ENCODE results near the gene SLC27A3. TPM values are rescaled to one million over a fixed set of nuclear protein-coding genes. Genes with fewer than 3 reads are reported as not detected.
"Not testable (repeated sequence)": the region's sequence is repeated elsewhere in the genome, so short reads cannot be mapped to it uniquely, and the experiment has no call there.

SLC27A3 gene
- polyA plus RNA-seq, 3 donors from 2014 or later = 38.3 to 89.0 (median 54.3) TPM

DNA sequence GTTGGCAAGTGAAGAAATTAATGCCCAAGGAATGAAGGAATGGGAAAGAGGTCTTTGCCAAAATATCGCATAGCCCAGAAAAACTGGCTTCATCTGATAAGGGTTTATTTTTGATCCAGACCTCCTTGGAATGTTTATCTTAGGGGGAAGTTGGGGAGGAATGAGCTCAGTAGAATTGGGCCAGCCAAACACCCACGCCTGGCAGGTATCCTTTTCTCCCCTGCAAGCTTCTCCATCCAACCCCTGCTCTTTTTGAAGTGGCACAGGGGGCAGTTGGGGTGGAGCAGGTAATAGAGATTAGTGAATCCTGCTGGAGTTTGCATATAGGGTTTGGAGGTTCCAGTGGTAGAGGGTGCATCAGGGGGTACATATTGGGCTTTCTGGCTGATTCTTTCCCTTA is 26.3 kb upstream of the SLC27A3 start:
- peak overlapping the region in 2 of 6 donors; percentile 59 to 64 for H3K27ac Mint-ChIP-seq
- peaks cover 38 to 61% (median 46%) of the 10 kb centered on the region in 3 donors for H3K36me3 Mint-ChIP-seq
- H3K27me3 Mint-ChIP-seq (ENCODE audit: low read depth in 3 of 3) = peaks cover 0 to 2% (median 2%) of the 10 kb centered on the region in 3 donors
- DNase-seq = no peak
- no peak overlapping the region for H3K4me3 Mint-ChIP-seq
- no peaks in the 10 kb centered on the region for H3K9me3 Mint-ChIP-seq
- peaks cover 6 to 7% of the 10 kb centered on the region in 2 donors for H3K4me1 Mint-ChIP-seq

DNA sequence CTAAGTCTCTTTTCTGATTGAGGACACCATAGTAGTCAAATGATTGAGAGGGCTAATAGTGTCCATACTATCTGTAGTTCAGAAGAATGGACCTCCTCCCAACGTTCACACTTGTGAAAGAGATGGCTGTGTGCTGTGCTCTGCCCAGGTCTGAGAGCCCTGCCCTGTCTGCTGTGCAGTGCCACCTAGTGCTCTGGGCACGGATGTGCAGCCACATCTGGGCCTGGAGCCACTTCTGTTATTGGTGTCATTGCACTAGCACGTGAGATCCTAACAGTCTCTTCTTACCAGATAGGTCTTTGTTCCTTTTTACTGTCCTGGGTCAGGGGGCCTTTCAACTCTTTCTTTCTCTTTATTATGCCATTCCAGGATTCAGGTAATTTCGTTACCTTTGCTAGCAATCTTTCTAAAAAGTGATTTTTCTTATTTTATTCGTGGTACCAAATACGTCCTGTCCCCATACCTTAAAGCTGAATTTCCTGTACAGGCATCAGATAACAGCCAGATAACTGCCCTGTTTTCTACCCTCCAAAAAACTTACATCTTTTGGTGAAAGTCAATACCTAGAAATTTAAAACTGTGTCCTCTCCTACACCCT is 25.7 kb upstream of the SLC27A3 start:
- H3K9me3 Mint-ChIP-seq = no peaks in the 10 kb centered on the region
- no peak overlapping the region for H3K4me3 Mint-ChIP-seq
- H3K27ac Mint-ChIP-seq = peak overlapping the region in 5 of 6 donors; percentile 62 to 70 (median 65)
- peaks cover 36 to 60% (median 44%) of the 10 kb centered on the region in 3 donors for H3K36me3 Mint-ChIP-seq
- H3K4me1 Mint-ChIP-seq = peaks cover 6 to 7% of the 10 kb centered on the region in 2 donors
- DNase-seq = peak; percentile 64 to 69 (median 66)
- H3K27me3 Mint-ChIP-seq (ENCODE audit: low read depth in 3 of 3) = peaks cover 0 to 2% (median 2%) of the 10 kb centered on the region in 3 donors

DNA sequence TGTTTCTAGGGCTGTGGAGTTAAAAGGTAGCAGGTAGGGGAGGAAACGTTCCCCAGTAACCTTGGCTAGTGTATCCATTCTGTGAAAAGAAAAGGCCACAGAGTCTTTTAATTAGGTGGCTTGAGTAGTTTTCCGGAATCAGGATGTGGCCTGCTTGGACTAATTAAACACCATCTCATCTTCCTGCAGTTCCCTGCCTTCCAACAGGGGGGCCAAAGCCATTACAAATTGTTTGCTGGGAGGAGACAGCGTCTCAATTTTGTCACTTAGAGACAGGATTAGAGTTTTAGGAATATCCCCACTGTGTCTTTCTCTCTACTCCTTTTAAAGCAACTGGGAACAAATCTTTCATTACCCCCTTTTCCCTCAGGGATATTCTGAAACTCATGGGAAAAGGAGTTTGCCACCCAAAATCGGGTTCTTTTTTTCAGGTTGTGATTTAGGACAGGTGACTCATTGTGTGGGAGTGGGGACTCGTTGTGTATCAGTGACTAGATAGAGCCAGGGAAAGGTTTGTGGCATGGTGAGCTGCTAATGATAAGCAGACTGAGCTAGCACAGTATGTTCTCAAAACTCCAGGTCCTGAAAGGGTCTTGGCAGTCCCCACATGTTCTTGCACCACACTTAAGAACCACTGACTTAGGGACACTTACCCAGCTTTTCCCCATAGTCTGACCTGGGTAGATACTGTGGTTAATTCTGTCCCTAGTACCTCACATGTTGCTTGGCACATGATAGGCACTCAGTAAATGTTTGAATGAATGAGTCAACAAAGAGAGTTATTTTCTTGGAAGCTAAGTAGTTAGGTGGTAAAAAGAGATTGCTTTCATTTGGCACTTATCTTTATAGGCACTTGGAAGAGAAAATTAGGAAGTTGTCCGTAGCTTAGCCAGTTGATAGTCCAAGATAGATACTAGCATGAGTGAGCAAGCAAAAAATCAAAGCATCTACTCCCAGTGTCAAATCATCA is 24.9 kb upstream of the SLC27A3 start:
- DNase-seq = no peak
- no peak overlapping the region for H3K27ac Mint-ChIP-seq
- H3K4me3 Mint-ChIP-seq = no peak overlapping the region
- peaks cover 38 to 62% (median 47%) of the 10 kb centered on the region in 3 donors for H3K36me3 Mint-ChIP-seq
- H3K9me3 Mint-ChIP-seq = no peaks in the 10 kb centered on the region
- peaks cover 0 to 2% (median 2%) of the 10 kb centered on the region in 3 donors for H3K27me3 Mint-ChIP-seq (ENCODE audit: low read depth in 3 of 3)
- peaks cover 6 to 7% of the 10 kb centered on the region in 2 donors for H3K4me1 Mint-ChIP-seq

DNA sequence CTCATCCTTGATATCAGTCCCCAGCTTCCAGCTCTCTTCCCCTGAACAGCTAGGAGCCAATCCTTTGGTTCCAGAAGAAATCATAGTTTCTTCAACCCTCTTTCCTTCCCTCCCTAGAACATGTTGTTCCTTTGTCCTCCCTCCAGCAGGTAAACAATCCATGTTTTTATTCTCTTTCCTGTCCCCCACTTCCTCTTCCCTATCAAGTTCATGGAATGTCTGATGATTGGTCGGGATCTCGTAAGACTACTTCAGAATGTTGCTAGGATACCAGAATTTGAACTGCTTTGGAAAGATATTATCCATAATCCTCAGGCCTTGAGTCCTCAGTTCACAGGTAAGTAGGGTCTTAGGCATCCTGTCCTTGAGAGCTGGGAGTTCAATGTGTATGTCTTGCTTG is 23.1 kb upstream of the SLC27A3 start:
- no peaks in the 10 kb centered on the region for H3K9me3 Mint-ChIP-seq
- peaks cover 43 to 58% (median 46%) of the 10 kb centered on the region in 3 donors for H3K36me3 Mint-ChIP-seq
- H3K4me3 Mint-ChIP-seq = no peak overlapping the region
- DNase-seq = no peak
- H3K27me3 Mint-ChIP-seq (ENCODE audit: low read depth in 3 of 3) = peaks cover 0 to 2% (median 2%) of the 10 kb centered on the region in 3 donors
- H3K4me1 Mint-ChIP-seq = peaks cover 6 to 7% of the 10 kb centered on the region in 2 donors
- H3K27ac Mint-ChIP-seq = no peak overlapping the region

DNA sequence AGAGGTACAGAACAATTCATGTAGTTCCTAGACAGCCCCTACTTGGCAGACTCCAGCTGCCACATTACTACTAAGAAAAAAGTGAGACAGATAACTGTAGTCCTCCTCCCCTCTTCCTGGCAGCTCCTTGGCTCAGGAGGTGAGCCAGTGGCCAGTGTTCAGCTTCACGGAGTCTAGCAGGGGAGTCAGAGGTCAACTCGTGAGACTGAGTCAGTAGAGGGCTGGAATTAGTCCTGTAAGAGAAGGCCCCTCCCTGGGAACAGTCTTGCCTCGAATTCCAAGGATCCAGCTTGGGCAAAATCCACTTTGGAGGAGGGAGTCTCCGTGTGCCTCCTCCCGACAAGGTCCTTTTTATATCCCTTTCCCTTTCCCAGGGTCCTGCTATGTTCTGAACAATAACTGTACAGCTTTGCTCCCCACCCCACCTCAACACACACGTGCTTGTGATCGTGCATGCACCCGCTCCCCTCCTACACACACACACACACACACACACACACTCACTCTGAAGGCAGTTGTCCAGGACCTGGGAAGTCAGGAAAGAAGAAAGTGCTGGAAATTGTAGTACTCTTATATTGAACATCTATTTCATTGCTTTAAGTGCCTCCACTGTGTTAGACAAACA is 22.5 kb upstream of the SLC27A3 start:
- no peaks in the 10 kb centered on the region for H3K9me3 Mint-ChIP-seq
- peaks cover 41 to 60% (median 45%) of the 10 kb centered on the region in 3 donors for H3K36me3 Mint-ChIP-seq
- H3K4me3 Mint-ChIP-seq = no peak overlapping the region
- H3K27me3 Mint-ChIP-seq (ENCODE audit: low read depth in 3 of 3) = peaks cover 0 to 2% (median 2%) of the 10 kb centered on the region in 3 donors
- H3K27ac Mint-ChIP-seq = peak overlapping the region in 1 of 6 donors; percentile 65
- H3K4me1 Mint-ChIP-seq = peaks cover 6 to 7% of the 10 kb centered on the region in 2 donors
- DNase-seq = no peak

DNA sequence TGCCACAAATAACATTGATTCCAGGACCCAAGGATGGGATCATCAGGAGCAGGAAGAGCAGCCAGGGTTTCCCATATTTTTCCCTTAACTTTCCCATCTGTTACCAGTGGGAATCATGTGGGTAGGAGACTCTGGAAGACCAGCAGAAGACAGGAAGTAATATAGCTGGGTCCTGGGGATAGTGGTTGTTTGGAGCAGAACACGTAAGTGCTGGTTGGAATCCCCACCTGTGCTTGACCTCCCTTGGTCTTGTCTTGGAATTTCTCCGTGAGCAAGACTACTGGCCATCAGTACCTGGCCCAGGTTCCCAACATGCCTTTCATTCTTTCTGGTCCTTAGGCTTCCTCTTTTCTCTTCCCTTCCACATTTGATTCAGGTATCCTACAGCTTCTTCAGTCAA is 20.9 kb upstream of the SLC27A3 start:
- no peak overlapping the region for H3K27ac Mint-ChIP-seq
- H3K9me3 Mint-ChIP-seq = no peaks in the 10 kb centered on the region
- H3K4me3 Mint-ChIP-seq = no peak overlapping the region
- peaks cover 0 to 2% (median 2%) of the 10 kb centered on the region in 3 donors for H3K27me3 Mint-ChIP-seq (ENCODE audit: low read depth in 3 of 3)
- peaks cover 4 to 5% of the 10 kb centered on the region in 2 donors for H3K4me1 Mint-ChIP-seq
- DNase-seq = no peak
- peaks cover 31 to 60% (median 40%) of the 10 kb centered on the region in 3 donors for H3K36me3 Mint-ChIP-seq

DNA sequence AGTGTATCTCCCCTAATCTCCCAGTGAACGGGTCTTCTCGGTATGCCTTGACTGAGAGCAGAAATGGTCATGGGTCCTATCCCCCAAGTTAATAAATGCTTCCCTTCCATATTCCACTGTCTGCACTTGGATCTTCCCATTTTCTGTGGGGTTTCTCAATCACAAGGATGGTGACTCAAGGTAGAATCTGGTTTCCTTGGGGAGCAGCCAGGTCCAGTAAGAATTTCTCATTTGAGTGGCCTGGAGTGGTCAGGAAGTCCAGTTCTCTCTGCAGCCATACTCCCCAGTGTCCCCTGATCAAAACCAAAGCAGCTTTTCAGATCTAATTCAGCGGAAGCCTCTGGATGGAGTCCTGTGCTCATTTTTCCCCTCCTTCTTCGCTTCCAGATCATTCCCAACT is 14.8 kb upstream of the SLC27A3 start:
- Mint-ChIP-seq H3K4me3 (no peak overlapping the region), H3K4me1 (no peaks in the 10 kb centered on the region), H3K27ac (peak overlapping the region in 1 of 6 donors; percentile 74), H3K27me3 (ENCODE audit: low read depth in 3 of 3) (no peaks in the 10 kb centered on the region), H3K9me3 (no peaks in the 10 kb centered on the region), H3K36me3 (peaks cover 18 to 55% (median 33%) of the 10 kb centered on the region in 3 donors)
- DNase-seq = no peak

DNA sequence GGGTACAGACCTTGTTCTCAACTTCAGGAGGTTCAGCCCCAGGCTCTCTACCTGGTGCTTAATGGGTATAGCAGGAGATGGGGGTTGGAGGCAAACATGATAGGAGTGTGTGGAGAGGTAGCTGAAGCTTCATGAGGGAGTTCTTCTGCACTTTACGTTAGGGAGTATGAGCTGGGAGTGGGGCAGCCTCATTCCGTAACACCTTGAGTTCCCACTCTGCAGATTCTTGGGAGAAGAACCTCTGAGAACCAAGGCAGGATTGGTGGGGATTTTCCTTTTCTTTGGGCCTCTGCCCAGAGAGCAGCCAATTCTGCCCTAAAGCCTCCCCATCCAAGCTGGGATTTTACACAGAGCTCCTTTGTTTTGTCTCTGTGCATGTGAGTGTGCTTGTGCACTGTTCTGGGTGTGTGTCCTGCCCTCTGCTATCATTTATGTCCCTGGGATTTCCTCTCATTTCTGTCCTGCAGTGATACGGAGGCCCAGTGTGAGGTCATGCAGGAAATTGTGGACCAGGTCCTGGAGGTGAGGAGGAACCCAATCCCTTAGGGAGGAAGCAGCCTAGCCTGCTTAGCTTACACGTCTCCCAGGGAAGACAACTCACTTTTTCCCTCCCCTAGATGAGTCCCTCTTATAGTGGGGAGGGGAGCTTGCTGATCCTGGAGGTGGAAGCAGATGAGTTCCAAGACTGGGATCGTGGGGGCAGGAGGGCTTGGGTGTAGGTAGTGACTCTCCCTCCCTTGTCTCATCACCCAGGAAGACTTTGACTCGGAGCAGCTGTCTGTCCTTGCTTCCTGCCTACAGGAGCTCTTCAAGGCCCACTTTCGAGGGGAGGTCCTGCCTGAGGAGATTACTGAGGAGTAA is 11.6 kb upstream of the SLC27A3 start:
- no peaks in the 10 kb centered on the region for H3K9me3 Mint-ChIP-seq
- DNase-seq = no peak
- H3K27ac Mint-ChIP-seq = peak overlapping the region in 2 of 6 donors; percentile 14 to 58
- H3K27me3 Mint-ChIP-seq (ENCODE audit: low read depth in 3 of 3) = no peaks in the 10 kb centered on the region
- no peak overlapping the region for H3K4me3 Mint-ChIP-seq
- no peaks in the 10 kb centered on the region for H3K4me1 Mint-ChIP-seq
- peaks cover 27 to 52% (median 27%) of the 10 kb centered on the region in 3 donors for H3K36me3 Mint-ChIP-seq

DNA sequence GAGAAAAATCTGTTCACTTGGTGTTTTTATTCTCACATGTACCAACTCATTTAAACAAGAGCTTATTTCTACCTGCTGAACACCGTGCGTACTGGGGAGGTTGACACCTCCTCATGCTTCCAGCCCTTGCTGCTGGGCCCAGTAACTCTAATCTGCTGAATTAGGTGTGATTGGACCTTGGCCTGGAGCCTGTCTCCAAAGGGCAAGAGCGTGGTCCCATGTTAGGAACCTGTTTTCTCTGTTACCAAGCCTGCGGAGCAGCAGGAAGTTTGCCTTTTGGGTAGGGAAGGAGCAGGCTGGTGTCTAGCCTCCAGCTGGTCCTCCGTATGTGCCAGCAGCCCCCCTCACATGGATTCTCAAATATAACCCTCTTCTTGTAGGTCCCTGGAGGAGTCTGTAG is 10.9 kb upstream of the SLC27A3 start:
- Mint-ChIP-seq H3K9me3 (no peaks in the 10 kb centered on the region), H3K36me3 (peaks cover 27 to 56% (median 29%) of the 10 kb centered on the region in 3 donors), H3K27ac (peak overlapping the region in 1 of 6 donors; percentile 40)

DNA sequence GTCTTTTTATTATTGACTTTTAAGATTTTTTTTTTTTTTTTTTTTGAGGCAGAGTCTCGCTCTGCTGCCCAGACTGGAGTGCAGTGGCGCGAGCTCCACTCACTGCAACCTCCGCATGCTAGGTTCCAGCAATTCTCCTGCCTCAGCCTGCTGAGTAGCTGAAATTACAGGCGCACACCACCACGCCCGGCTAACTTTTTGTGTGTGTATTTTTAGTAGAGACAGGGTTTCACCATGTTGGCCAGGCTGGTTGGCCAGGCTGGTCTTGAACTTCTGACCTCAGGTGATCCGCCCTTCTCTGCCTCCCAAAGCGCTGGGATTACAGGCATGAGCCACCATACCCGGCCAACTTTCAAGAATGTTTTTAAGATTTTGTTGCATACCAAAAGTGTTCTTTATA is 8.5 kb upstream of the SLC27A3 start:
- H3K27me3 Mint-ChIP-seq (ENCODE audit: low read depth in 3 of 3); H3K9me3 Mint-ChIP-seq; H3K4me3 Mint-ChIP-seq; DNase-seq; H3K27ac Mint-ChIP-seq; H3K4me1 Mint-ChIP-seq: not testable (repeated sequence)
- peaks cover 20 to 48% (median 27%) of the 10 kb centered on the region in 3 donors for H3K36me3 Mint-ChIP-seq

More for the DNA sequence above, 10.9 kb upstream of the SLC27A3 start:
- no peak for DNase-seq
- H3K27me3 Mint-ChIP-seq (ENCODE audit: low read depth in 3 of 3) = no peaks in the 10 kb centered on the region
- H3K4me1 Mint-ChIP-seq = no peaks in the 10 kb centered on the region
- no peak overlapping the region for H3K4me3 Mint-ChIP-seq

DNA sequence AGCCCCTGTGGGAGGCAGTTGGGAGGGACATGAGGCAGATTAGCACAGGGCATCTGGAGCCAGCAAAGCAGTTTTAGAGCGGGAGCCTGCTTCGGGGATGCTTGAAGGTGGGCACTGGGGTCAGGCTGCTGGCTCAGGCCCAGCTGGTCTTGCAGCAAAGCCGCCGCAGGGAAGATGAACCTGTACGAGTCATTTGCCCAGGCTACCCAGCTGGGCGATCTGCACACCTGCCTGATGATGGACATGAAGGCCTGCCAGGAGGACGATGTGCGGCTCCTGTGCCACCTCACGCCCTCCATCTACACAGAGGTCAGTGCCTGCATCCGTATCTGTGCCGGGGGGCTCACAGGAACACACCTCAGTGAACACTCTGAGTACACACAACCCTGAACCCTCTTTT is 7.7 kb upstream of the SLC27A3 start:
- Mint-ChIP-seq H3K4me1 (no peaks in the 10 kb centered on the region), H3K9me3 (no peaks in the 10 kb centered on the region), H3K27me3 (ENCODE audit: low read depth in 3 of 3) (no peaks in the 10 kb centered on the region), H3K27ac (no peak overlapping the region), H3K36me3 (peaks cover 18 to 43% (median 24%) of the 10 kb centered on the region in 3 donors), H3K4me3 (no peak overlapping the region)
- DNase-seq = no peak

DNA sequence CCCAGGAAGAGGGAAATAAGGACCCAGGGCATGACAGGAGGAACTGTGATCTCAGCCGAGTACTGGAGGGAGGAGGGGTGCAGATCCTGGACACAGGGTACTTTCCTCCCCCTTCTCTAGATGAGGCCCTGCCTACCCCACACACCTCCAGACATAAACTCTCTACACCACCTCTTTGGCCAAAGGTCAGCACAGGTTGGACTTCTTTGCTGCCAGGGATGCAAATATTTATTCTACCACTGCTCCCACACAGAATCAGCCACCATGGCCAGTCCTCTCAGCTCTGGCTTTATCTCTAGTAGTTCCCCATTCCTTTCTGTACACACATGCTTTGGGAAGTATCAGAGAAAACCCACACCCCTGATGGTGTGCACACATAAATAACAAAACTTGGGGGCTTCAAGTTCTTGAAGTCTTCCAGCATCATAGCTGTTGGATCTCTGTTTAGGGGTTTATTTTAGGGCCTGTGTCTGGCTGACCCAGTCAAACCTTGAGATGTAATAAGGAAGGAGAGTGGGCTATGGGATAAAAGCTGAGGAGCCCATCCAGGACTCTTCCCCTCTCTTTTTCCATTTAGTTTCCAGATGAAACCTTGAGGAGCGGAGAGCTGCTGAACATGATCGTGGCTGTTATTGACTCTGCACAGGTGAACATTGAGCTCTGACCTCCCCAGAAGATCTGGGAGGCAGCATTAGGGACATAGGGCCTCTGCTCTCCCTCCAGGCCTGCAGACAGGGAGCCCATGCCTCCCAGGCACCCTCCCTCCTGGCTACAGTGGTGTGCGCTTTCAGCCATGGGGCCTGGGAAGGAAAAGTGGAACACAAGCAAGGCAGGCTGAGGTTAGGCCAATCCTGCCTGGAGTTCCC is 6.7 kb upstream of the SLC27A3 start:
- H3K9me3 Mint-ChIP-seq = no peaks in the 10 kb centered on the region
- no peak overlapping the region for H3K4me3 Mint-ChIP-seq
- no peak for DNase-seq
- peaks cover 0 to 1% (median 0%) of the 10 kb centered on the region in 3 donors for H3K27me3 Mint-ChIP-seq (ENCODE audit: low read depth in 3 of 3)
- no peak overlapping the region for H3K27ac Mint-ChIP-seq
- H3K4me1 Mint-ChIP-seq = peaks cover 8% of the 10 kb centered on the region in 2 donors
- H3K36me3 Mint-ChIP-seq = peaks cover 18 to 35% (median 18%) of the 10 kb centered on the region in 3 donors

Measured in immature natural killer cell (primary cell).